GM18867 (cell line): Measurements from ENCODE around the gene OR2A1.
"Not testable (repeated sequence)": the region's sequence is repeated elsewhere in the genome, so short reads cannot be mapped to it uniquely, and the experiment has no call there.

Source experiments
- ATAC-seq: cut with Tn5 transposase; IDR thresholded peaks from one replicate; pipeline ENCODE4 v1.9.1; 2021; ENCODE audit warnings: mild to moderate bottlenecking, moderate library complexity; ENCODE audit not compliant: unreplicated experiment

The OR2A1 gene

DNA sequence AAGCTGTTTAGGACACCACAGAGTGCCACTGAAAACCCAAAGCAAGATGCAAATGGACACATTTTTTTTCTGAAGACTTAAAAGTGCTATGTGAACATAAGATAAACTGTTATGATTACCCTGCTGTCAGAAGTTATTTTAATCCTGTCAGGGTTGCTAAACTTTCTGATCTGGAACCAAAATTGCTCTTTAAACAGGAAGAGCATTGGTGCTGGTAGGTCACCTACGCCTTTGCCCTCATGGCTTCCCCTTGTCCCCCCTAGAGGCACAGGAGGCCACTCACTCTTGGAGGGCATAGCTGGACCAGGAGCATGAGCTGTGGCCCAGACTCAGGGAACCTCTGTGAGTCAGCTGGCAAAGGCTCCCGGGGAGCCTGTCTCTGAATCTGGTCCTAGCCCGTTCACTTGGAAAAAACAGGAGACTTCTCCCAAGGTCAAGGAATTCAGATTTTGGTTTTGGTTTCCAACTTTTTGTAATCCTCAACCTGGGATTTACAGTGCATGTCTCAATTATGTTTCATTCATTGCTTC lies 9.5 kb downstream of the OR2A1 start:
- not testable (repeated sequence) for ATAC-seq

DNA sequence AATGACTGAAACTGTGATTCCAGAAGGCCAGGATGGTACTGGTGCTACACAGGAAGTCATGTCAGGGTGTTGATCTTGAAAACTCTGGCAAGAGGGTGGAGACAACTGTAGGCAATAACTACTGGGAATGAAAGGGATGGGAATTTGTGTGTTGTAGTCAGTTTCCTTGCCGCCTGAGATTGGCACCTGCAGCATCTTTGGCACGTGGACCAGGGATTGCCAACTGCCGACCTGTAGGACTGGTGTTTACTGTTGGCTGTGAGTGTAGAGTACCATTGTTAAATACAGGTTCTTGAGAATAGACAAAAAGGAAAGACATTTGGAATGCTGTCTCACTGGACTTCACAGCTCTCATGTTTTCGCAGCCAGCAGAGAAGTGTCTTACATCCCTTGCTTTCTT lies 11.1 kb downstream of the OR2A1 start:
- not testable (repeated sequence) for ATAC-seq

GRCh38 chr7:144325868-144326267 lies 13.6 kb downstream of the OR2A1 start:
- ATAC-seq: not testable (repeated sequence)

GRCh38 chr7:144330044-144330443 lies 17.8 kb downstream of the OR2A1 start:
- ATAC-seq: not testable (repeated sequence)

DNA sequence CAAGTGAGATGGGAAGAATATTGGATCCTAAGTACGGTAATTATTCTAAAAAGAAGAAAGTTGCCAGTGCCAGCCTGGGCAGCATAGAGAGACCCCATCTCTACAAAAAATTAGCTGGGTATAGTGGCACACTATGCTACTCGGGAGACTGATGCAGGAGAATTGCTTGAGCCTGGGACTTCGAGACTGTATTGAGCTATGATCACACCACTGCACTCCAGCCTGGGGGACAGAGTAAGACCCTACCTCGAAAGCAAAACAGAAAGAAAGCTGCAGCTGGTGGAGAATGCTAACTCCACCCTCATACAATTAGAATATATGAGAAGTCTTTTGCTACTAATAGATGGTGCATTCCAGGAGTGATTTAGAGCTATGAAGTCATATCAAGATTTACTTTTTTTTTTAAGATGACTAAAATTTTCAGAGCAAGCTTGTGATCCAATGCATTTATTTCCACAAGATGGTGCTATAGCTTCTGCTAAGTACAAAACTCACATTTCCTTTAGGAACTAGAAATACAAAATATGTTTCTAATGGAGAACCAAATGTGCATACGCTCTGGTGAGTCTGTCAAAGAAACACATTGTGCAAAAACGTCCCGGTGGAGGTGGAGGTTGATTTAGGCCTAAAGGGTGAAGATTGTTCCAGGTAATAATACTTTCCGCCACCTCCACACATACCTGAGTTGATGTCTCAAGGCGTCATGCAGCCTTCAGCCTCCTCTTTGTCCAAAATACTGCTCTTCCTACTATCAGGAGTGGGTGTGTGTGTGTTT lies 19.2 kb downstream of the OR2A1 start:
- peak; percentile 63 for ATAC-seq

DNA sequence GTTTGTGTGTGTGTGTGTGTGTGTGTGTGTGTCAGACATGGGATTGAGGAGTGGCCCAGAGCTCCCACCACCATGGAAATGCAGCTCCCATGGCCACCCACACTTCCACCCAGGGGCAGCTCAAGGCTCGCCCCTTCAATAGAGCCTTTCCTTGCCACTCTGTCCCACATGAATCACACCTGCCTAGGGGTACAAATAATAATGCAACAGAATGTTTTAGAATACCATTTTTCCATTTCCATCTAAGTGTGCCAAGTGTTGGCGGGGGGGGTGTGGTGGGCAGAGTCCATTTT lies 19.7 kb downstream of the OR2A1 start:
- ATAC-seq: not testable (repeated sequence)

DNA sequence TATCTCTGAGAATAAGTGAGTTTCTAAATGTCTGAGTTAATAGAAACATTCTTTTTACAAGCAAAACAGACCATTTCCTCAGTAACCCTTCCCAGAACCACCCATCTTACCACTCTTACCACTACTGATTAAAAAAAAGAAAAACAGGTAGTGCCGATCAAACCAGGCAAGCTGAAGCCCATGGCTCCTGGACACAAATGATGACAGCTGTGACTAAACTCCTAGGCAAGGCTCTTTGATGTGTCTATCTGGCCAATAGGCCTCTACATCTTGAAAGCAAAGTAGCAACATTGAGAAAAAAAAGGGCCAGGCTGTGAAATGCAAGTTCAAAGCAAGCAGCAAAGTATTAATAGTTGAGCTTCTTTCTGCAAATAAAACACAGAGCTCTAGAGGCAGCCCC lies 36.4 kb downstream of the OR2A1 start:
- peak; percentile 37 for ATAC-seq

DNA sequence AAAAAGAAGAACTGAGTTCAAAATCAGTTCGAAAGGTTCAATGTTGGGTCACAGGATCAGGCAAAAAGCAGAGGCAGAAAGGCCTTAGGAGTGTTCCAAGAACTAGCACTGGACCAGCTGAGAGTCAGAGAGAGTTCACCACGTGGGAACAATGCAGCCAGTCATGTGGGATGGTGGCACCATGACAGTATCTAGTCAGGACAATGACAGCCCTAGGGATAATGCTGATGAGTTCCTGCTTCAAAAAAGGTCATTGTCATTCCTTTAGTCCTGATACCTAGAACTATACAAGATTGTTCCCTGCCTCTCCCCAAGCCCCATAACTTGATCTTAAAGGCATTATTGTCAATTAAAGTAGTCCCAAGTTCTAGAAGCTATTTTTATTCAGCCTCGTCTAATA lies 39.4 kb downstream of the OR2A1 start:
- ATAC-seq: not testable (repeated sequence)

- peak; percentile 76 for ATAC-seq
These were observed 43.1 kb downstream of the OR2A1 start, which contains the start of gene ARHGEF5 for GRCh38 chr7:144355176-144355822. Gene ARHGEF5 (plus strand): TSS chr7:144355402. CDS start chr7:144362670, 7,268 bp downstream.

GRCh38 chr7:144356185-144356584 lies 44.0 kb downstream of the OR2A1 start:
- ATAC-seq: not testable (repeated sequence)

DNA sequence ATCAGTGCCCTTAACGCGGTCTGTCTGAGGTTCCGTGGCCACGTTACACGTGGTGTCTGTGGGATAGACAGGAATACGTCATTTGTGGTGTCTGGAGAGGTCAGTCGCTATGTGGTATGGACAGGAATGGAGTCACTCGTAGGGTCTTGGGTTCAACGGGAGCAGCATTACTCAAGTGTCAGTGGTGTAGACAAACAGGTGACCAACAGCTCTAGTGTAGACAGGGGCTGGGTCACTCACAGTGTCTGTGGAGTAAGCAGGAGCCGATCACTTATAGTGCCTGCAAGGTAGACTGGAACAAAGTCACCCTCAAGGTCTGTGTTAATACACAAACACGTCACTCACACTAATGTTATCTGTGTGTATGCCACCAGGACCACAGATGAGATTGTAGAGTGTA lies 44.6 kb downstream of the OR2A1 start:
- not testable (repeated sequence) for ATAC-seq

DNA sequence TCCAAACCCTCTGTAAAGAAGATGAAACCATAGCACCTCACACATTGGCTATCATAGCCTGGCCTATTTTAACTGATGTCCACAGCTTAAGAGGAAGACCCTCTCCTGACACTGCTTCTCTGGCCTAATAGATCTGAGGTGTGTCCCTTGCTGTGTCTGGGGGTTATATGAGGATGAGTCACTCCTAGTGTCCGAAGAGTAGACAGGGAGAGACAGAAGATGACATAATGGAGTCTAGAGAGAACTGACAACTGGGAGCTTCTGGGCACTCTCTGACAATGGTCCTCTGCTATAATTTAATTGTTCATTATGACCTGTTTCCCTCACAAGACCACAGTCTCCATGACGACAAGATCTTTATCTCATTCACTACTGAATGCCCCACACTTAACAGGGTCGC lies 49.8 kb downstream of the OR2A1 start:
- not testable (repeated sequence) for ATAC-seq

- not testable (repeated sequence) for ATAC-seq
These were observed 53.3 kb downstream of the OR2A1 start for GRCh38 chr7:144365523-144365922.

DNA sequence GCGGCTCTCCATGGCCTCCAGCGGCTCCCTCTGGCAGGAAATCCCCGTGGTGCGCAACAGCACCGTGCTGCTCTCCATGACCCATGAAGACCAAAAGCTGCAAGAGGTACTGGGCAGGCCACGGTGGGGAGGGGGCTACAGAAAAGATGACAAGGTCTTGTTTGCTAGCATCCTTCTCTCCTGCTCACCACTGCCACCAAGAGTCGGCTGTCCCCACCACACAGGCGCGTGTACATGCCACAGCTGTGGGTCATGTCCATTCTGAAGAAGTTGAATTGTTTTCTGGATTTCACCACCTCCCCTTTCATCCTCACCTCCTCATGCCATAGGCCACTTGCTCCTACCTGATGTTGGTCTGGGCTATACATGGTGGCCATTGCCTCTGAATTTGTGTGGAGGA lies 55.0 kb downstream of the OR2A1 start:
- not testable (repeated sequence) for ATAC-seq

DNA sequence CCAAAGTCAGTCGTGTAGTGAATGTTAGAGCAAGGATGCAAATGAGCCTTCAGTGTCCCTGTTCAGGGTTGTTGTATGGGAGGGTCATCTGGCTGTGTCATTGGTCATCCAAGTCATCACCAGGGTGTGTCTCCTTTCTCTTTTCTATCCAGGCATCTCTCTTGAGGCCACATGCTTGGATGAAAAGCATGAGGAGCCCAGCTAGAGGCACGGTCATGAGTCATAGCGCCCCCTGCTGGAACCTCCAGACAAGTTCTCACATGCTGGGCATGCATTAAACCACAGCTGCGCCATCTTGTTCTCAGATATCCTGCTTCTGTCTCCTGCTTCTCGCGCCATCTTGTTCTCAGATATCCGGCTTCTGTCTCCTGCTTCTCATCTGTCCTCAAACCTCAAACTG lies 57.0 kb downstream of the OR2A1 start:
- ATAC-seq: peak; percentile 47
